Measurements from ENCODE around the gene OTC.

OTC gene

GRCh38 chrX:38347136-38347535, 5.3 kb upstream of the OTC start:
- no peak for TF ChIP-seq CTCF (IDR thresholded peaks at IDR 0.05; ENCODE audit: low read depth, low read length, missing control alignments)
- H3K4me3 ChIP-seq (ENCODE audit: low read depth, low read length): no peak overlapping the region
- DNase-seq (ENCODE audit: low read depth): peak; percentile 5
- in situ Hi-C loops (cut with HindIII; ENCODE audit: low sequenced_read_pairs): no loop called here

DNA sequence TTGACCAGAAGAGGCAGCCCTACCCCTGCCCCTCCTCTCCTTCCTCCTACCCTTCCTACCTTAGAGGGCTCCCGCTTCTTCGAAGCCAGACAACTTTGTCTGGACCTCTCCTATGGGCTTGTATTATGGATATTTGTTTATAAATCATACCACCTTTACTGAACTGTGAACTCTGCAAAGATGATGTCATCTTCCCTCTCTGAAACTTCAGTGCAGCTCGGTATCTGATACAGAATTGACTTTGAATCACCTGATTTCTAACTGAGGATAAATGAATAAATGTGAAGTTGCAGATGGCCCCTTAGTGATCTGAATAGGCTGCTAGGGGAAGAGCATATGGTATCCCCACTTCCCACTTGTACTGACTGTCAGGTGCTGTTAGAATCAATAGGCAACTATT, 1.1 kb upstream of the OTC start:
- in situ Hi-C loops (cut with HindIII; ENCODE audit: low sequenced_read_pairs): no loop called here
- DNase-seq (ENCODE audit: low read depth): no peak
- no peak for TF ChIP-seq CTCF (IDR thresholded peaks at IDR 0.05; ENCODE audit: low read depth, low read length, missing control alignments)
- no peak overlapping the region for H3K4me3 ChIP-seq (ENCODE audit: low read depth, low read length)

DNA sequence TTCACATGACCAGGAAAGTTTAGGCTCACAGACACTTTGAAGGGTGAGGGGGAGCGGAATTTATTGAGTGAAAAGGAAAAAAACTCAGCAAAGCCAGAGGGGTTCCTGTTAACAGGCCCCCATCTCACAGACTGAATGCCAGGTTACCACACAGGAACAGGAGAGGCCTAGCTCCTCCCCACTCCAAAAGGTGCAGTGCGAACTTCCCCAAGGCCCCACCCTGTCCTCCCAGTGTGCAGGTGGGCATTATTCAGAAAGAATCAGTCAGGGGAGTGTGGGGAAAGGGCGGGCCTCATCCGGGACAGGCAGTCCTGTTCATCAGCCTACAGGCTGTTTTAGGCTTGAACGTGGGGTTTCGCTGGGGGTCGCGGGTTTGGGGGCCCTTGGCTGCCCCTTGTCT, 4.0 kb downstream of the OTC start:
- no peak for TF ChIP-seq CTCF (IDR thresholded peaks at IDR 0.05; ENCODE audit: low read depth, low read length, missing control alignments)
- DNase-seq (ENCODE audit: low read depth): no peak
- in situ Hi-C loops (cut with HindIII; ENCODE audit: low sequenced_read_pairs): no loop called here
- H3K4me3 ChIP-seq (ENCODE audit: low read depth, low read length): no peak overlapping the region

- TF ChIP-seq CTCF (IDR thresholded peaks at IDR 0.05; ENCODE audit: low read depth, low read length, missing control alignments): no peak
- no peak for DNase-seq (ENCODE audit: low read depth)
- no peak overlapping the region for H3K4me3 ChIP-seq (ENCODE audit: low read depth, low read length)
- in situ Hi-C loops (cut with HindIII; ENCODE audit: low sequenced_read_pairs): no loop called here
Measured at GRCh38 chrX:38357747-38358673, 5.6 kb downstream of the OTC start.

- in situ Hi-C loops (cut with HindIII; ENCODE audit: low sequenced_read_pairs): no loop called here
- H3K4me3 ChIP-seq (ENCODE audit: low read depth, low read length): no peak overlapping the region
- DNase-seq (ENCODE audit: low read depth): no peak
- TF ChIP-seq CTCF (IDR thresholded peaks at IDR 0.05; ENCODE audit: low read depth, low read length, missing control alignments): no peak
Measured at GRCh38 chrX:38363046-38363445, 10.6 kb downstream of the OTC start.

DNA sequence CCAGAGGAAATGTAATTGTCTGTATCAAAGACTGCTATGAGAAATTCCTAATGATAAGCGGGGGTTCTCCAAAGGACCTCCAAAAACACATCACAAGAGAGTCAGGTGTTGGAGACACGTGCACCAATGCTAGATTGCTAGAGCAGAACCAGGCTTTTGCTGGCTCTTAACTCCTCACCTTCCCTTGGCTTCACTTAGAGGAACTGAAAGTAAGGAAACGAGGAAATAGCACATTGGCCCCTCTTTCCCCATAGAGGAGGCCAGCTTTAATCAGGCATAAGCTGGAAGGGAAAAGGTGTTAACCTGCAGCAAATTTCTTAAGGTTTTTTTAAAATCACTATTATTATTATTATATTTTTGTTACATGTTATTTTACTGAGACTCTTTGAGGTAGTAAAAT, 13.6 kb downstream of the OTC start:
- in situ Hi-C loops (cut with HindIII; ENCODE audit: low sequenced_read_pairs): no loop called here
- H3K4me3 ChIP-seq (ENCODE audit: low read depth, low read length): no peak overlapping the region
- TF ChIP-seq CTCF (IDR thresholded peaks at IDR 0.05; ENCODE audit: low read depth, low read length, missing control alignments): no peak
- no peak for DNase-seq (ENCODE audit: low read depth)

All from astrocyte of the cerebellum (primary cell).